GM12873 (cell line): ENCODE data around the gene THUMPD1.

Source experiments
- CTCF ChIP-seq: IDR thresholded peaks from 2 replicates; pipeline ENCODE4 v1.5.1; 2012; ENCODE audit warnings: low read depth, mild to moderate bottlenecking, moderate library complexity, low read length, control low read depth; ENCODE audit not compliant: insufficient read depth; ENCODE audit errors: missing control alignments

THUMPD1 gene

GRCh38 chr16:20707461-20707860 is 34.2 kb downstream of the THUMPD1 start:
- TF ChIP-seq CTCF = no peak

GRCh38 chr16:20704281-20704680 is 37.3 kb downstream of the THUMPD1 start:
- TF ChIP-seq CTCF = no peak

- TF ChIP-seq CTCF = no peak
Measured at GRCh38 chr16:20696618-20697017, 45.0 kb downstream of the THUMPD1 start.

GRCh38 chr16:20695024-20695423 is 46.6 kb downstream of the THUMPD1 start:
- no peak for TF ChIP-seq CTCF

GRCh38 chr16:20689668-20690067 is 52.0 kb downstream of the THUMPD1 start:
- no peak for TF ChIP-seq CTCF

GRCh38 chr16:20683812-20684211 is 57.8 kb downstream of the THUMPD1 start:
- TF ChIP-seq CTCF = no peak
